NT2/D1 (cell line): ENCODE results near the gene RDH5.

Experiments
- SUZ12 ChIP-seq: IDR thresholded peaks from 2 replicates; pipeline ENCODE4 v1.6.1; 2011; ENCODE audit not compliant: insufficient read length, insufficient read depth; ENCODE audit errors: extremely low read depth
- YY1 ChIP-seq: IDR thresholded peaks from 2 replicates; pipeline ENCODE4 v1.6.1; 2011; ENCODE audit not compliant: insufficient read length, insufficient read depth

DNA sequence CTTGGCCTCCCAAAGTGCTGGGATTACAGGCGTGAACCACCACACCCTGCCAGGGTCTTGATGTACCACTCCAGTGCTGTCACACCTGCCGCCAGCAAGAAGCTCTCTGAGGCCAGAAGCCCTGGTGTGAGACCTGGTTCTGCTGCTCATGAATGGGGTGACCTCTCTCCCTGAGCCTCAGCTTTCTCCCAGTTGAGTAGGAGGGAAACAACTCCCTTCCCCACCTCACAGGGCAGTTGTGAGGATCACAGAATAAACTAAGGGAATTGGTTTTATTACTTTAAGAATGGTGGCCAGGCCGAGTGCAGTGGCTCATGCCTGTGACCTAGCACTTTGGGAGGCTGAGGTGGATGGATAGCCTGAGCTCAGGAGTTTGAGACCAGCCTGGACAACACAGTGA is 14.4 kb downstream of the RDH5 start:
- no peak for TF ChIP-seq SUZ12
- TF ChIP-seq YY1, result no peak
